ENCODE measurements around the gene DLL1. TPM values are rescaled to one million over a fixed set of nuclear protein-coding genes. Genes with fewer than 3 reads are reported as not detected.
"Not testable (repeated sequence)": the region's sequence is repeated elsewhere in the genome, so short reads cannot be mapped to it uniquely, and the experiment has no call there.

DLL1 gene, protein sequence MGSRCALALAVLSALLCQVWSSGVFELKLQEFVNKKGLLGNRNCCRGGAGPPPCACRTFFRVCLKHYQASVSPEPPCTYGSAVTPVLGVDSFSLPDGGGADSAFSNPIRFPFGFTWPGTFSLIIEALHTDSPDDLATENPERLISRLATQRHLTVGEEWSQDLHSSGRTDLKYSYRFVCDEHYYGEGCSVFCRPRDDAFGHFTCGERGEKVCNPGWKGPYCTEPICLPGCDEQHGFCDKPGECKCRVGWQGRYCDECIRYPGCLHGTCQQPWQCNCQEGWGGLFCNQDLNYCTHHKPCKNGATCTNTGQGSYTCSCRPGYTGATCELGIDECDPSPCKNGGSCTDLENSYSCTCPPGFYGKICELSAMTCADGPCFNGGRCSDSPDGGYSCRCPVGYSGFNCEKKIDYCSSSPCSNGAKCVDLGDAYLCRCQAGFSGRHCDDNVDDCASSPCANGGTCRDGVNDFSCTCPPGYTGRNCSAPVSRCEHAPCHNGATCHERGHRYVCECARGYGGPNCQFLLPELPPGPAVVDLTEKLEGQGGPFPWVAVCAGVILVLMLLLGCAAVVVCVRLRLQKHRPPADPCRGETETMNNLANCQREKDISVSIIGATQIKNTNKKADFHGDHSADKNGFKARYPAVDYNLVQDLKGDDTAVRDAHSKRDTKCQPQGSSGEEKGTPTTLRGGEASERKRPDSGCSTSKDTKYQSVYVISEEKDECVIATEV
- 4.2 and 11.7 TPM in 2 replicates for total RNA-seq (ENCODE audit: low replicate concordance)
- long read RNA-seq, partial matches to known transcripts, result 1 of 4 reads
- long read RNA-seq, other reads (novel, unspliced or antisense), result 3 of 4 reads

DNA sequence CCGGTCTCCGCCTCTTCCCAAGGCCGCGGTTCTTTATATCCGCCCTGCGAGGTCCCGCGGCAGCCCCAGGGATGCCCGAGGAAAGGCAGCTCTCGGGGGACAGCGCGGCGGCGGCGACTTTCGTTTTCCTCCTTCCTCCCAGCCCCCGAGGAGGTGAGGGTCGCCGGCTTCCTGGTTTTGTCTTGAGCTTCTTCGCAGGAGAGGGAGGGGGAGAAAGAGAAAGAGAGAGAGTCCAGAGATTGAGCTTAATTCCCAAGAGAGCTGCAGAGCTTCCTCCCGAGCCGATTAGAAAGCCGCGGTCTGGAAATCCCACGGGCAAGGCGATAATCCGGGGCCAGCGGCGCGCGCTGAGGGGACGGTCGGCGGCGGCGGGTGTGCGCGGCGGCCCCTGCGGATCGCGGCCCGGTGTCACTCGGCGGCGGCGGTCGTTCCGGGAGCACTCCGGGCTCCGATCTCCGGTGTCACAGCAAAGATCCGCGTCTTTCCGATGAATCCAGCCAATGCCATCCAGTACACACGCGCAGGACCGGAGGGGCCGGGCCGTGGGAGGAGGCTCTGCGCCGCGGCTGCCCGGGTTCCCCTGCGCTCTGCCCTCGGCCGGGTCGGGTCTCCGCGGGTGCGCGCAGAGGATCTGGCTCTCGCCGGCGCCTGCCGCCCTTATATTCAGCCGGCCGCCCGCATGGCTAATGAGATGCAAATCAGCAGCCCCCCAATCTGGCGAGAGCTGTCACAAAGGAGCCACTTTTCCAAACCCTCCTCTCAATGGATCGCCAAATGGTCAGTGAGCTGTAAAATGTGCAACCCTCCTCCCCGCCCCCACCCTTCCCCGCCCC lies at the start of gene DLL1:
TSS of gene DLL1 (minus strand) at position 783 of the 833 bp plus-strand sequence. CDS start 939 bp downstream, outside the sequence.
- no peak for DNase-seq (ENCODE audit: extremely low spot score, unreplicated experiment)
- Mint-ChIP-seq H3K4me3 (peak within 1 kb of the TSS; percentile 90), H3K4me1 (ENCODE audit: unreplicated experiment) (peaks cover 50% of the 10 kb centered on the region), H3K27ac (peak within 1 kb of the TSS; percentile 78), H3K36me3 (peaks cover 6% of the 10 kb centered on the region), H3K27me3 (peaks cover 78% of the 10 kb centered on the region), H3K9me3 (no peaks in the 10 kb centered on the region)
- TF ChIP-seq, protein P1, sequence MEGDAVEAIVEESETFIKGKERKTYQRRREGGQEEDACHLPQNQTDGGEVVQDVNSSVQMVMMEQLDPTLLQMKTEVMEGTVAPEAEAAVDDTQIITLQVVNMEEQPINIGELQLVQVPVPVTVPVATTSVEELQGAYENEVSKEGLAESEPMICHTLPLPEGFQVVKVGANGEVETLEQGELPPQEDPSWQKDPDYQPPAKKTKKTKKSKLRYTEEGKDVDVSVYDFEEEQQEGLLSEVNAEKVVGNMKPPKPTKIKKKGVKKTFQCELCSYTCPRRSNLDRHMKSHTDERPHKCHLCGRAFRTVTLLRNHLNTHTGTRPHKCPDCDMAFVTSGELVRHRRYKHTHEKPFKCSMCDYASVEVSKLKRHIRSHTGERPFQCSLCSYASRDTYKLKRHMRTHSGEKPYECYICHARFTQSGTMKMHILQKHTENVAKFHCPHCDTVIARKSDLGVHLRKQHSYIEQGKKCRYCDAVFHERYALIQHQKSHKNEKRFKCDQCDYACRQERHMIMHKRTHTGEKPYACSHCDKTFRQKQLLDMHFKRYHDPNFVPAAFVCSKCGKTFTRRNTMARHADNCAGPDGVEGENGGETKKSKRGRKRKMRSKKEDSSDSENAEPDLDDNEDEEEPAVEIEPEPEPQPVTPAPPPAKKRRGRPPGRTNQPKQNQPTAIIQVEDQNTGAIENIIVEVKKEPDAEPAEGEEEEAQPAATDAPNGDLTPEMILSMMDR (conservative IDR thresholded peaks at IDR 0.05), result no peak

DNA sequence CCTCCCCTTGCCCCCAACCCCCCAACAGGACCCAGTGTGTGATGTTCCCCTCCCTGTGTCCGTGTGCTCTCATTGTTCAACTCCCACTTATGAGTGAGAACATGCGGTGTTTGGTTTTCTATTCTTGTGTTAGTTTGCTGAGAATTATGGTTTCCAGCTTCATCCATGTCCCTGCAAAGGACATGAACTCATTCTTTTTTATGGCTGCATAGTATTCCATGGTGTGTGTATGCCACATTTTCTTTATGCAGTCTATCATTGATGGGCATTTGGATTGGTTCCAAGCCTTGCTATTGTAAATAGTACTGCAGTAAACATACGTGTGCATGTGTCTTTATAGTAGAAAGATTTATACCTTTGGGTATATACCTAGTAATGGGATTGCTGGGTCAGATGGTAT lies 44.3 kb upstream of the DLL1 start:
- not testable (repeated sequence) for H3K27ac Mint-ChIP-seq; H3K27me3 Mint-ChIP-seq; H3K4me3 Mint-ChIP-seq; DNase-seq (ENCODE audit: extremely low spot score, unreplicated experiment); H3K4me1 Mint-ChIP-seq (ENCODE audit: unreplicated experiment); H3K9me3 Mint-ChIP-seq
- H3K36me3 Mint-ChIP-seq, result peaks cover 58% of the 10 kb centered on the region

DNA sequence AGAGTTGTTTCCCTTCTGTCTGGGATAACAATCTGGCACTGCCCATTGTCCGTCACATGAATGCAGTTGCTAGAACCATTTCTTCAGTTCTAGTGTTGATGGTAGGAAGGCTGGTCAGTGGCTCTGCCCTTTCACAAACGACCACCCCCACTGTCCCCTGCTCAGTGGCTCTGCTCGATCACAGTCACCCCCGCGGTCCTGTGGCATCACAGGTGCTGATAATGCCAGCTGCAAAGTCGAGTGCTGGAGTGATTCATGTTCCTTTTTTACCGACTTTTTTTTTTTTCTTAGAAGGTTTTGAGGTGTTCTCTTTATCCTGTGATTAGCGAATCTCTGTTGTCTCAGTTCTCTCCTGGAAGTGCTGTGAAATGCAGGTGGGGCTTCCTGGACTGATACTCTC lies 38.4 kb upstream of the DLL1 start:
- Mint-ChIP-seq H3K27me3 (no peaks in the 10 kb centered on the region), H3K4me1 (ENCODE audit: unreplicated experiment) (no peaks in the 10 kb centered on the region), H3K9me3 (no peaks in the 10 kb centered on the region), H3K27ac (no peak overlapping the region), H3K36me3 (peaks cover 44% of the 10 kb centered on the region), H3K4me3 (no peak overlapping the region)
- no peak for DNase-seq (ENCODE audit: extremely low spot score, unreplicated experiment)
- TF ChIP-seq, protein P1 (conservative IDR thresholded peaks at IDR 0.05), result no peak

DNA sequence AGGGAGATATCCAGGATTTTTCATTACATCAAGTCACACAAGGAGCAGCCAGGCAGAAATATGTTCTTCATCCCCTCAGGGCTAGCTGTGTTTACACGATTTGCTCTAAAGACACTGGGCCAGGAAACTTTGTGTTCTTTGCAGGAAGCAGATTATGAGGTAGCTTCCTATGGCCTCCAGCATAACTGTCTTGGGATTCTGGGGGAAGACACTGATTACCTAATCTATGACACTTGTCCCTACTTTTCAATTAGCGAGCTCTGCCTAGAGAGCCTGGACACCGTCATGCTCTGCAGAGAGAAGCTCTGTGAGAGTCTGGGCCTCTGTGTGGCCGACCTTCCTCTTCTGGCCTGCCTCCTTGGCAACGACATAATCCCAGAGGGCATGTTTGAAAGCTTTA lies 26.8 kb upstream of the DLL1 start:
- H3K27ac Mint-ChIP-seq, result no peak overlapping the region

DNA sequence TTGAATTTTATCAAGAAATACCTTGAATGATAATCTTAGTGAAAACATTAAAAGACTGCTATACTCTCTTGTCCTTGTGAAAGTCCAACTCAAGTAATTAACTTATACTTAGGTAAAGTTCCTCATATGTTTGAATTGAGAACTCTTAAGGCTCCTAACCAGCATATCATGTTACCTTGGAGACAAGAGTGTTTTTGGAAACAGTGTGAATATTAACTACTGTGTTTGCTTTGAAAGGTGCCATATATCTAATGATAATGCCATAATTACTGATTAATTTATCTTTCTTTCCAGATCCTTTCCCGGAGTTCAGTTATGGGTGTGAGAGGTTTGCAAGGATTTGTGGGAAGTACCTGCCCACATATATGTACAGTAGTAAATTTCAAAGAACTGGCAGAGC lies 26.2 kb upstream of the DLL1 start:
- no peaks in the 10 kb centered on the region for H3K9me3 Mint-ChIP-seq
- no peak for DNase-seq (ENCODE audit: extremely low spot score, unreplicated experiment)
- H3K27me3 Mint-ChIP-seq, result no peaks in the 10 kb centered on the region
- TF ChIP-seq, protein P1 (conservative IDR thresholded peaks at IDR 0.05), result no peak
- H3K36me3 Mint-ChIP-seq, result peaks cover 40% of the 10 kb centered on the region
- no peak overlapping the region for H3K4me3 Mint-ChIP-seq
- H3K4me1 Mint-ChIP-seq (ENCODE audit: unreplicated experiment), result peaks cover 18% of the 10 kb centered on the region
- no peak overlapping the region for H3K27ac Mint-ChIP-seq

More for the DNA sequence above, 26.8 kb upstream of the DLL1 start:
- no peak for DNase-seq (ENCODE audit: extremely low spot score, unreplicated experiment)
- TF ChIP-seq, protein P1 (conservative IDR thresholded peaks at IDR 0.05), result no peak
- Mint-ChIP-seq H3K9me3 (no peaks in the 10 kb centered on the region), H3K36me3 (peaks cover 44% of the 10 kb centered on the region), H3K4me1 (ENCODE audit: unreplicated experiment) (peaks cover 14% of the 10 kb centered on the region), H3K27me3 (no peaks in the 10 kb centered on the region), H3K4me3 (no peak overlapping the region)
